ENCODE results near the gene DPF1. TPM values are rescaled to one million over a fixed set of nuclear protein-coding genes. Genes with fewer than 3 reads are reported as not detected.

DPF1 gene
- total RNA-seq, 1 donor from 2014 or later: not detected

DNA sequence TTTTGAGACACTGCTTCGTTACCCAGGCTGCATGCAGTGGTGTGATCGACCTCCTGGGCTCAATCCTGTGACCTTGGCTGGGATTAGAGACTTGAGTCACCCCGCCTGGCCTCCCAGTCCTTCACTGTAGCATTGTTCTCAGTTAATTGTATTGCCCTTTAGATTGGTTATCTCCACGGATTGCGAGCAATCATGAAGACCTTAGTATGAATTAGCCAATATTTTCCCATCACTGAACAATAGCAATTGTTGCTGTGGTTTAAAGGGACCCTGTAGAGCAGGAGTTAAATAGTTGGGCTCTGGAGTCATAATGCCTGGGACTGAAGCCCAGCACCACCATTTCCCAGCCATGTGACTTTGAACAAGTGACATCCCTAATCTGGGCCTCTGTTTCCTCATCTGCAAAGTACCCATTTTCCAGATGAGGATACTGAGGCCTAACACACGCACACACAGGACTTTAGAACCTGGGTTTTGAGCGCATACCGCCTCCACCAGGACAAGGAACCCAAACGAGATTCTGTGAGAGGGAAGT, 23.8 kb upstream of the DPF1 start:
- H3K27me3 ChIP-seq: no peaks in the 10 kb centered on the region
- peaks cover 23 to 71% of the 10 kb centered on the region in 2 donors for H3K4me1 ChIP-seq
- H3K4me3 ChIP-seq: peak overlapping the region in 1 of 2 donors; percentile 25
- H3K27ac ChIP-seq: peak overlapping the region; percentile 90 to 99
- DNase-seq (ENCODE audit: low spot score in 2 of 2): no peak
- peaks cover 4 to 21% of the 10 kb centered on the region in 2 donors for H3K36me3 ChIP-seq
- no peaks in the 10 kb centered on the region for H3K9me3 ChIP-seq
- TF ChIP-seq, protein P1, sequence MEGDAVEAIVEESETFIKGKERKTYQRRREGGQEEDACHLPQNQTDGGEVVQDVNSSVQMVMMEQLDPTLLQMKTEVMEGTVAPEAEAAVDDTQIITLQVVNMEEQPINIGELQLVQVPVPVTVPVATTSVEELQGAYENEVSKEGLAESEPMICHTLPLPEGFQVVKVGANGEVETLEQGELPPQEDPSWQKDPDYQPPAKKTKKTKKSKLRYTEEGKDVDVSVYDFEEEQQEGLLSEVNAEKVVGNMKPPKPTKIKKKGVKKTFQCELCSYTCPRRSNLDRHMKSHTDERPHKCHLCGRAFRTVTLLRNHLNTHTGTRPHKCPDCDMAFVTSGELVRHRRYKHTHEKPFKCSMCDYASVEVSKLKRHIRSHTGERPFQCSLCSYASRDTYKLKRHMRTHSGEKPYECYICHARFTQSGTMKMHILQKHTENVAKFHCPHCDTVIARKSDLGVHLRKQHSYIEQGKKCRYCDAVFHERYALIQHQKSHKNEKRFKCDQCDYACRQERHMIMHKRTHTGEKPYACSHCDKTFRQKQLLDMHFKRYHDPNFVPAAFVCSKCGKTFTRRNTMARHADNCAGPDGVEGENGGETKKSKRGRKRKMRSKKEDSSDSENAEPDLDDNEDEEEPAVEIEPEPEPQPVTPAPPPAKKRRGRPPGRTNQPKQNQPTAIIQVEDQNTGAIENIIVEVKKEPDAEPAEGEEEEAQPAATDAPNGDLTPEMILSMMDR (IDR thresholded peaks at IDR 0.05): no peak
- intact Hi-C loops (cut with DNase I): loop anchor here (5.0 kb wide), 1 partner anchor 140 kb away; the partner anchor contains the start of genes GGN and SPRED3

GRCh38 chr19:38247126-38247525, 23.1 kb upstream of the DPF1 start:
- no peak for DNase-seq (ENCODE audit: low spot score in 2 of 2)
- TF ChIP-seq, protein P1 (IDR thresholded peaks at IDR 0.05): no peak
- H3K27me3 ChIP-seq: no peaks in the 10 kb centered on the region
- peaks cover 4 to 21% of the 10 kb centered on the region in 2 donors for H3K36me3 ChIP-seq
- no peaks in the 10 kb centered on the region for H3K9me3 ChIP-seq
- peak overlapping the region; percentile 90 to 99 for H3K27ac ChIP-seq
- peak overlapping the region in 1 of 2 donors; percentile 6 for H3K4me3 ChIP-seq
- intact Hi-C loops (cut with DNase I): loop anchor here (5.0 kb wide), 1 partner anchor 140 kb away; the partner anchor contains the start of genes GGN and SPRED3
- peaks cover 22 to 67% of the 10 kb centered on the region in 2 donors for H3K4me1 ChIP-seq

- Histone ChIP-seq H3K36me3 (peaks cover 4 to 21% of the 10 kb centered on the region in 2 donors), H3K4me3 (peak overlapping the region in 1 of 2 donors; percentile 6), H3K9me3 (no peaks in the 10 kb centered on the region), H3K27ac (peak overlapping the region; percentile 90 to 99), H3K27me3 (no peaks in the 10 kb centered on the region), H3K4me1 (peaks cover 18 to 63% of the 10 kb centered on the region in 2 donors)
- peak in 1 of 2 donors; percentile 87 for DNase-seq (ENCODE audit: low spot score in 2 of 2)
- intact Hi-C loops (cut with DNase I): loop anchor here (1.0 to 5.0 kb wide), 5 partner anchors 7 to 141 kb away; partner anchors contain the start of genes CATSPERG, GGN and SPRED3
- TF ChIP-seq, protein P1 (IDR thresholded peaks at IDR 0.05): no peak
These were observed 21.9 kb upstream of the DPF1 start for GRCh38 chr19:38245826-38246498.

- TF ChIP-seq, protein P1 (IDR thresholded peaks at IDR 0.05): no peak
- peaks cover 12 to 42% of the 10 kb centered on the region in 2 donors for H3K4me1 ChIP-seq
These were observed 19.3 kb upstream of the DPF1 start for GRCh38 chr19:38243279-38243673.

GRCh38 chr19:38239816-38240215, 15.8 kb upstream of the DPF1 start:
- Histone ChIP-seq H3K27ac (peak overlapping the region; percentile 12 to 53), H3K36me3 (no peaks in the 10 kb centered on the region), H3K4me3 (no peak overlapping the region), H3K4me1 (peaks cover 0 to 11% of the 10 kb centered on the region in 2 donors), H3K9me3 (no peaks in the 10 kb centered on the region), H3K27me3 (no peaks in the 10 kb centered on the region)
- no peak for DNase-seq (ENCODE audit: low spot score in 2 of 2)
- TF ChIP-seq, protein P1 (IDR thresholded peaks at IDR 0.05): no peak
- intact Hi-C loops (cut with DNase I): no loop called here

More at GRCh38 chr19:38243279-38243673, 19.3 kb upstream of the DPF1 start:
- Histone ChIP-seq H3K9me3 (no peaks in the 10 kb centered on the region), H3K36me3 (no peaks in the 10 kb centered on the region), H3K27me3 (no peaks in the 10 kb centered on the region), H3K4me3 (peak overlapping the region in 1 of 2 donors; percentile 55), H3K27ac (no peak overlapping the region)
- no peak for DNase-seq (ENCODE audit: low spot score in 2 of 2)
- intact Hi-C loops (cut with DNase I): loop anchor here (2.0 kb wide), 1 partner anchor 14 kb away; the partner anchor contains the start of gene PPP1R14A

All from ascending aorta (tissue), 2 donors.